Astrocyte (in vitro differentiated cells and primary cell): Measurements from ENCODE around the gene PER3. TPM values are rescaled to one million over a fixed set of nuclear protein-coding genes. Genes with fewer than 3 reads are reported as not detected.

Experiments used
- DNase-seq: peaks from one replicate; pipeline ENCODE4 v3.0.0-alpha.2; 2010; ENCODE audit warnings: low read depth
- FAIRE-seq: peaks from 2 replicates; lab custom pipeline; 2011; peaks lifted over from hg19 to GRCh38; lab: Jason Lieb, UNC
- H2AFZ ChIP-seq: 2 replicates; pipeline ENCODE4 v1.6.0; 2012; ENCODE audit warnings: low read depth, low read length, inconsistent platforms
- H3K27ac ChIP-seq: 2 replicates; pipeline ENCODE4 v1.5.1; 2011; ENCODE audit warnings: low read depth, low read length, inconsistent platforms
- H3K27me3 ChIP-seq: 2 replicates; pipeline ENCODE4 v1.6.0; 2011; ENCODE audit warnings: low read length, inconsistent platforms; ENCODE audit not compliant: insufficient read depth
- H3K36me3 ChIP-seq: 2 replicates; pipeline ENCODE4 v1.5.1; 2011; ENCODE audit warnings: low read length, inconsistent platforms; ENCODE audit not compliant: insufficient read depth
- H3K4me1 ChIP-seq: 2 replicates; pipeline ENCODE4 v1.5.1; 2011; ENCODE audit warnings: low read length, inconsistent platforms; ENCODE audit not compliant: insufficient read depth
- H3K4me2 ChIP-seq: 2 replicates; pipeline ENCODE4 v1.6.0; 2012; ENCODE audit warnings: low read length, inconsistent platforms
- H3K4me3 ChIP-seq: 2 replicates; pipeline ENCODE4 v1.5.1; 2011; ENCODE audit warnings: low read depth, mild to moderate bottlenecking, low read length, inconsistent platforms; ENCODE audit not compliant: insufficient read depth
- H3K79me2 ChIP-seq: 2 replicates; pipeline ENCODE4 v1.6.0; 2012; ENCODE audit warnings: mild to moderate bottlenecking, low read length, inconsistent platforms; ENCODE audit not compliant: insufficient read depth
- H3K9ac ChIP-seq: 2 replicates; pipeline ENCODE4 v1.6.0; 2012; ENCODE audit warnings: mild to moderate bottlenecking, low read length, inconsistent platforms
- H3K9me3 ChIP-seq: 2 replicates; pipeline ENCODE4 v1.5.1; 2012; ENCODE audit warnings: low read depth, mild to moderate bottlenecking, low read length, inconsistent platforms; ENCODE audit not compliant: insufficient read depth
- H4K20me1 ChIP-seq: 2 replicates; pipeline ENCODE4 v1.6.0; 2012; ENCODE audit warnings: low read length, inconsistent platforms; ENCODE audit not compliant: insufficient read depth
- H3K27ac Mint-ChIP-seq: one replicate; pipeline ENCODE4 v1.8.0; 2021; ENCODE audit warnings: mild to moderate bottlenecking, mixed read lengths; ENCODE audit not compliant: unreplicated experiment
- H3K27me3 Mint-ChIP-seq: one replicate; pipeline ENCODE4 v1.8.0; 2021; ENCODE audit warnings: low read depth, mixed read lengths; ENCODE audit not compliant: unreplicated experiment
- H3K36me3 Mint-ChIP-seq: one replicate; pipeline ENCODE4 v1.8.0; 2021; ENCODE audit warnings: low read depth, mixed read lengths; ENCODE audit not compliant: unreplicated experiment
- H3K4me1 Mint-ChIP-seq: one replicate; pipeline ENCODE4 v1.8.0; 2021; ENCODE audit warnings: low read depth, mixed read lengths; ENCODE audit not compliant: unreplicated experiment
- H3K4me3 Mint-ChIP-seq: one replicate; pipeline ENCODE4 v1.8.0; 2021; ENCODE audit warnings: mild to moderate bottlenecking, moderate library complexity, mixed read lengths; ENCODE audit not compliant: unreplicated experiment
- H3K9me3 Mint-ChIP-seq: one replicate; pipeline ENCODE4 v1.8.0; 2021; ENCODE audit warnings: mild to moderate bottlenecking, mixed read lengths; ENCODE audit not compliant: unreplicated experiment
- CTCF ChIP-seq: IDR thresholded peaks from 2 replicates; pipeline ENCODE4 v1.5.1; 2011; ENCODE audit warnings: low read depth, mild to moderate bottlenecking, inconsistent platforms, low read length, moderate library complexity; ENCODE audit not compliant: insufficient read depth
- EZH2 ChIP-seq: IDR thresholded peaks from 2 replicates; pipeline ENCODE4 v1.6.1; 2012; ENCODE audit warnings: mild to moderate bottlenecking, low read length, inconsistent platforms; ENCODE audit not compliant: insufficient read depth
- total RNA-seq: library from RNA; stranded (reverse); gene quantifications from 2 replicates; pipeline ENCODE4 v1.2.1, GENCODE V29; 2021

Gene PER3
- total RNA-seq, 1 donor from 2014 or later: 2.5 TPM

- Mint-ChIP-seq H3K9me3 (no peaks in the 10 kb centered on the region), H3K27me3 (no peaks in the 10 kb centered on the region), H3K4me3 (no peak overlapping the region), H3K27ac (no peak overlapping the region), H3K36me3 (no peaks in the 10 kb centered on the region), H3K4me1 (no peaks in the 10 kb centered on the region)
- no peak overlapping the region for H3K27ac ChIP-seq
- H3K4me1 ChIP-seq: no peaks in the 10 kb centered on the region
- no peaks in the 10 kb centered on the region for H3K9me3 ChIP-seq
- H3K27me3 ChIP-seq: no peaks in the 10 kb centered on the region
- no peaks in the 10 kb centered on the region for H4K20me1 ChIP-seq
- DNase-seq (no peak), FAIRE-seq (no peak)
- TF ChIP-seq EZH2 (no peak), CTCF (no peak)
- H3K4me3 ChIP-seq: no peak overlapping the region
- H2AFZ ChIP-seq: peak overlapping the region; percentile 41
- H3K36me3 ChIP-seq: peaks cover 3% of the 10 kb centered on the region
- H3K4me2 ChIP-seq: peak overlapping the region; percentile 62
- H3K9ac ChIP-seq: peak overlapping the region; percentile 30
- H3K79me2 ChIP-seq: no peaks in the 10 kb centered on the region
Observed at GRCh38 chr1:7827126-7827955, 43.2 kb downstream of the PER3 start.

- Histone ChIP-seq H3K36me3 (no peaks in the 10 kb centered on the region), H4K20me1 (no peaks in the 10 kb centered on the region), H3K9ac (no peak overlapping the region), H3K27me3 (no peaks in the 10 kb centered on the region), H3K4me1 (no peaks in the 10 kb centered on the region), H3K9me3 (no peaks in the 10 kb centered on the region), H3K4me2 (no peak overlapping the region), H3K4me3 (no peak overlapping the region), H3K27ac (no peak overlapping the region), H3K79me2 (no peaks in the 10 kb centered on the region), H2AFZ (no peak overlapping the region)
- no peaks in the 10 kb centered on the region for H3K36me3 Mint-ChIP-seq
- FAIRE-seq (no peak), DNase-seq (no peak)
- H3K9me3 Mint-ChIP-seq: no peaks in the 10 kb centered on the region
- H3K27me3 Mint-ChIP-seq: no peaks in the 10 kb centered on the region
- no peak overlapping the region for H3K27ac Mint-ChIP-seq
- no peak overlapping the region for H3K4me3 Mint-ChIP-seq
- H3K4me1 Mint-ChIP-seq: no peaks in the 10 kb centered on the region
- TF ChIP-seq EZH2: no peak
- TF ChIP-seq CTCF: no peak
Observed at GRCh38 chr1:7831458-7831857, 47.4 kb downstream of the PER3 start.

GRCh38 chr1:7833035-7833434, 48.9 kb downstream of the PER3 start:
- H3K4me1 ChIP-seq: no peaks in the 10 kb centered on the region
- no peak overlapping the region for H3K4me3 ChIP-seq
- no peaks in the 10 kb centered on the region for H3K79me2 ChIP-seq
- H4K20me1 ChIP-seq: no peaks in the 10 kb centered on the region
- no peaks in the 10 kb centered on the region for H3K9me3 ChIP-seq
- Mint-ChIP-seq H3K4me1 (no peaks in the 10 kb centered on the region), H3K27me3 (no peaks in the 10 kb centered on the region), H3K9me3 (peaks cover 4% of the 10 kb centered on the region), H3K36me3 (peaks cover 5% of the 10 kb centered on the region), H3K27ac (no peak overlapping the region), H3K4me3 (no peak overlapping the region)
- H3K27ac ChIP-seq: no peak overlapping the region
- peaks cover 6% of the 10 kb centered on the region for H3K36me3 ChIP-seq
- no peak for TF ChIP-seq EZH2
- TF ChIP-seq CTCF: no peak
- no peak overlapping the region for H3K4me2 ChIP-seq
- no peaks in the 10 kb centered on the region for H3K27me3 ChIP-seq
- no peak overlapping the region for H3K9ac ChIP-seq
- H2AFZ ChIP-seq: no peak overlapping the region
- DNase-seq (no peak), FAIRE-seq (no peak)
